Natural killer cell treated with Interleukin-12 subunit alpha and Interleukin-12 subunit beta and Interleukin-15 and Interleukin-18, amount 100 ng/mL, for 72 hours (primary cell): ENCODE results near the gene AUP1. TPM values are rescaled to one million over a fixed set of nuclear protein-coding genes. Genes with fewer than 3 reads are reported as not detected.
A peak's percentile ranks its signal among the peaks of the same experiment; 100 is the strongest.

Experiments used
- ATAC-seq, 2 donors: fragments of 150-1000 bp; cut with Tn5 transposase in 1 of 2; sonication (Bioruptor Pico), chemical (Tn5 transposase) in 1 of 2; 2 replicates each; pipeline ENCODE4 v1.10.0; 2021
- DNase-seq: peaks from one replicate; pipeline ENCODE4 v3.0.0; 2022; ENCODE audit warnings: low spot score
- H3K27ac Mint-ChIP-seq, 2 donors: 1 replicate in 1 of 2; 2 replicates in 1 of 2; pipeline ENCODE4 v1.8.0; 2022; ENCODE audit warnings: mixed read lengths in 2 of 2, mild to moderate bottlenecking in 1 of 2, moderate library complexity in 1 of 2
- H3K27me3 Mint-ChIP-seq, 2 donors: 1 replicate in 1 of 2; 2 replicates in 1 of 2; pipeline ENCODE4 v1.8.0; 2022; ENCODE audit warnings: mixed read lengths in 2 of 2
- H3K36me3 Mint-ChIP-seq: one replicate; pipeline ENCODE4 v1.8.0; 2022; ENCODE audit warnings: mixed read lengths
- H3K4me1 Mint-ChIP-seq, 2 donors: 1 replicate in 1 of 2; 2 replicates in 1 of 2; pipeline ENCODE4 v1.8.0; 2022; ENCODE audit warnings: low read depth in 2 of 2, mixed read lengths in 2 of 2, mild to moderate bottlenecking in 1 of 2
- H3K4me3 Mint-ChIP-seq: one replicate; pipeline ENCODE4 v1.8.0; 2022; ENCODE audit warnings: mixed read lengths
- H3K9me3 Mint-ChIP-seq: 2 replicates; pipeline ENCODE4 v1.8.0; 2022; ENCODE audit warnings: mixed read lengths
- total RNA-seq, 2 donors: library from RNA; stranded (reverse); gene quantifications; one replicate each; pipeline ENCODE4 v1.2.3, GENCODE V29; 2022

AUP1 gene
- total RNA-seq, 2 donors from 2014 or later = 190 to 233 TPM

GRCh38 chr2:74524955-74525716 lies 4.4 kb downstream of the AUP1 start:
- Mint-ChIP-seq H3K9me3 (no peaks in the 10 kb centered on the region), H3K27me3 (peaks cover 4 to 6% of the 10 kb centered on the region in 2 donors), H3K27ac (no peak overlapping the region), H3K36me3 (peaks cover 22% of the 10 kb centered on the region), H3K4me1 (peaks cover 15 to 28% of the 10 kb centered on the region in 2 donors), H3K4me3 (no peak overlapping the region)
- DNase-seq (no peak), ATAC-seq (no peak)

GRCh38 chr2:74524005-74524404 lies 5.5 kb downstream of the AUP1 start:
- Mint-ChIP-seq H3K27ac (no peak overlapping the region), H3K27me3 (peaks cover 12 to 16% of the 10 kb centered on the region in 2 donors), H3K4me3 (no peak overlapping the region), H3K4me1 (peaks cover 12 to 27% of the 10 kb centered on the region in 2 donors), H3K9me3 (no peaks in the 10 kb centered on the region), H3K36me3 (peaks cover 21% of the 10 kb centered on the region)
- no peak for ATAC-seq
- no peak for DNase-seq

- ATAC-seq = no peak
- Mint-ChIP-seq H3K9me3 (no peaks in the 10 kb centered on the region), H3K4me3 (no peak overlapping the region), H3K36me3 (peaks cover 9% of the 10 kb centered on the region), H3K27ac (no peak overlapping the region), H3K4me1 (peaks cover 0 to 15% of the 10 kb centered on the region in 2 donors), H3K27me3 (peaks cover 23 to 30% of the 10 kb centered on the region in 2 donors)
- no peak for DNase-seq
These were observed 7.0 kb downstream of the AUP1 start for GRCh38 chr2:74522516-74522915.

- peaks cover 43 to 55% of the 10 kb centered on the region in 2 donors for H3K27me3 Mint-ChIP-seq
- H3K27ac Mint-ChIP-seq = peak overlapping the region in 1 of 2 donors; percentile 66
- H3K9me3 Mint-ChIP-seq = no peaks in the 10 kb centered on the region
- no peaks in the 10 kb centered on the region for H3K36me3 Mint-ChIP-seq
- H3K4me3 Mint-ChIP-seq = peak overlapping the region; percentile 60
- peaks cover 7 to 12% of the 10 kb centered on the region in 2 donors for H3K4me1 Mint-ChIP-seq
- no peak for ATAC-seq
- no peak for DNase-seq
These were observed 12.9 kb downstream of the AUP1 start for GRCh38 chr2:74516650-74517049.

GRCh38 chr2:74515981-74516633 lies 13.4 kb downstream of the AUP1 start:
- DNase-seq (peak; percentile 80), ATAC-seq (peak; percentile 81 to 91)
- H3K4me3 Mint-ChIP-seq = peak overlapping the region; percentile 60
- peaks cover 41 to 61% of the 10 kb centered on the region in 2 donors for H3K27me3 Mint-ChIP-seq
- H3K9me3 Mint-ChIP-seq = no peaks in the 10 kb centered on the region
- H3K4me1 Mint-ChIP-seq = peaks cover 7 to 12% of the 10 kb centered on the region in 2 donors
- H3K27ac Mint-ChIP-seq = peak overlapping the region in 1 of 2 donors; percentile 66
- no peaks in the 10 kb centered on the region for H3K36me3 Mint-ChIP-seq

GRCh38 chr2:74515271-74515980 lies 14.1 kb downstream of the AUP1 start:
- Mint-ChIP-seq H3K4me3 (peak overlapping the region; percentile 60), H3K9me3 (no peaks in the 10 kb centered on the region), H3K27me3 (peaks cover 42 to 65% of the 10 kb centered on the region in 2 donors), H3K4me1 (peaks cover 7 to 15% of the 10 kb centered on the region in 2 donors), H3K36me3 (no peaks in the 10 kb centered on the region), H3K27ac (no peak overlapping the region)
- peak in 1 of 2 donors; percentile 35 for ATAC-seq
- DNase-seq = no peak

GRCh38 chr2:74514368-74515270 lies 14.9 kb downstream of the AUP1 start, which contains the start of gene TLX2:
Gene TLX2 (plus strand): TSS chr2:74514450. CDS start chr2:74514807, 357 bp downstream.
- Mint-ChIP-seq H3K9me3 (no peaks in the 10 kb centered on the region), H3K4me1 (peaks cover 7 to 16% of the 10 kb centered on the region in 2 donors)
- ATAC-seq = no peak

GRCh38 chr2:74513605-74514367 lies 15.7 kb downstream of the AUP1 start:
- H3K27ac Mint-ChIP-seq = no peak overlapping the region
- DNase-seq = no peak
- H3K36me3 Mint-ChIP-seq = no peaks in the 10 kb centered on the region
- no peaks in the 10 kb centered on the region for H3K9me3 Mint-ChIP-seq
- peaks cover 37 to 61% of the 10 kb centered on the region in 2 donors for H3K27me3 Mint-ChIP-seq
- H3K4me1 Mint-ChIP-seq = peaks cover 7 to 17% of the 10 kb centered on the region in 2 donors
- no peak for ATAC-seq
- no peak overlapping the region for H3K4me3 Mint-ChIP-seq

More at GRCh38 chr2:74514368-74515270, 14.9 kb downstream of the AUP1 start, which contains the start of gene TLX2:
- no peaks in the 10 kb centered on the region for H3K36me3 Mint-ChIP-seq
- DNase-seq = no peak
- H3K4me3 Mint-ChIP-seq = peak within 1 kb of the TSS; percentile 60
- peaks cover 39 to 65% of the 10 kb centered on the region in 2 donors for H3K27me3 Mint-ChIP-seq
- no peak within 1 kb of the TSS for H3K27ac Mint-ChIP-seq

GRCh38 chr2:74512744-74513604 lies 16.5 kb downstream of the AUP1 start:
- DNase-seq = no peak
- Mint-ChIP-seq H3K36me3 (no peaks in the 10 kb centered on the region), H3K4me1 (peaks cover 16 to 25% of the 10 kb centered on the region in 2 donors), H3K9me3 (no peaks in the 10 kb centered on the region), H3K4me3 (no peak overlapping the region), H3K27ac (no peak overlapping the region), H3K27me3 (peaks cover 33 to 53% of the 10 kb centered on the region in 2 donors)
- no peak for ATAC-seq

- H3K9me3 Mint-ChIP-seq = no peaks in the 10 kb centered on the region
- peaks cover 28 to 34% of the 10 kb centered on the region in 2 donors for H3K4me1 Mint-ChIP-seq
- no peak overlapping the region for H3K4me3 Mint-ChIP-seq
- DNase-seq (no peak), ATAC-seq (no peak)
- peaks cover 4% of the 10 kb centered on the region for H3K36me3 Mint-ChIP-seq
- H3K27ac Mint-ChIP-seq = no peak overlapping the region
- peaks cover 20 to 36% of the 10 kb centered on the region in 2 donors for H3K27me3 Mint-ChIP-seq
These were observed 18.2 kb downstream of the AUP1 start for GRCh38 chr2:74511104-74511989.

GRCh38 chr2:74510272-74510671 lies 19.2 kb downstream of the AUP1 start:
- peaks cover 18 to 33% of the 10 kb centered on the region in 2 donors for H3K27me3 Mint-ChIP-seq
- H3K4me1 Mint-ChIP-seq = peaks cover 32 to 37% of the 10 kb centered on the region in 2 donors
- H3K4me3 Mint-ChIP-seq = peak overlapping the region; percentile 5
- ATAC-seq = no peak
- no peak for DNase-seq
- no peaks in the 10 kb centered on the region for H3K9me3 Mint-ChIP-seq
- peaks cover 4% of the 10 kb centered on the region for H3K36me3 Mint-ChIP-seq
- H3K27ac Mint-ChIP-seq = no peak overlapping the region
